Activated naive CD8-positive, alpha-beta T cell treated with anti-CD3 and anti-CD28 coated beads, Interleukin-2, amount 50 U/mL, for 24 hours (primary cell): ENCODE data around the gene CCR5AS.

Source experiments
- ATAC-seq: fragments of 150-1000 bp; cut with Tn5 transposase; one replicate; pipeline ENCODE4 v1.10.0; 2021
- DNase-seq: peaks from one replicate; pipeline ENCODE4 v3.0.0; 2021
- H3K27ac Mint-ChIP-seq: one replicate; pipeline ENCODE4 v1.8.0; 2021; ENCODE audit warnings: mild to moderate bottlenecking, mixed read lengths
- H3K27me3 Mint-ChIP-seq: one replicate; pipeline ENCODE4 v1.8.0; 2021; ENCODE audit warnings: mixed read lengths
- H3K36me3 Mint-ChIP-seq: one replicate; pipeline ENCODE4 v1.8.0; 2021; ENCODE audit warnings: low read depth, mixed read lengths
- H3K4me1 Mint-ChIP-seq: one replicate; pipeline ENCODE4 v1.8.0; 2021; ENCODE audit warnings: mixed read lengths
- H3K4me3 Mint-ChIP-seq: one replicate; pipeline ENCODE4 v1.8.0; 2021; ENCODE audit warnings: mild to moderate bottlenecking, moderate library complexity, mixed read lengths
- H3K9me3 Mint-ChIP-seq: one replicate; pipeline ENCODE4 v1.8.0; 2021; ENCODE audit warnings: mixed read lengths

The CCR5AS gene

GRCh38 chr3:46386205-46386604 is 20.7 kb downstream of the CCR5AS start:
- Mint-ChIP-seq H3K4me3 (no peak overlapping the region), H3K27ac (no peak overlapping the region), H3K36me3 (no peaks in the 10 kb centered on the region), H3K9me3 (no peaks in the 10 kb centered on the region), H3K4me1 (peaks cover 19% of the 10 kb centered on the region), H3K27me3 (peaks cover 5% of the 10 kb centered on the region)
- DNase-seq, result no peak
- peak; percentile 46 for ATAC-seq

- H3K9me3 Mint-ChIP-seq, result no peaks in the 10 kb centered on the region
- DNase-seq (no peak), ATAC-seq (no peak)
- H3K4me1 Mint-ChIP-seq, result peaks cover 30% of the 10 kb centered on the region
- H3K4me3 Mint-ChIP-seq, result no peak overlapping the region
- H3K36me3 Mint-ChIP-seq, result no peaks in the 10 kb centered on the region
- H3K27ac Mint-ChIP-seq, result no peak overlapping the region
- H3K27me3 Mint-ChIP-seq, result peaks cover 5% of the 10 kb centered on the region
Measured at GRCh38 chr3:46383951-46384330, 22.9 kb downstream of the CCR5AS start.

GRCh38 chr3:46383211-46383950 is 23.5 kb downstream of the CCR5AS start:
- no peak for DNase-seq
- H3K36me3 Mint-ChIP-seq, result no peaks in the 10 kb centered on the region
- H3K9me3 Mint-ChIP-seq, result no peaks in the 10 kb centered on the region
- H3K27me3 Mint-ChIP-seq, result peaks cover 5% of the 10 kb centered on the region
- peaks cover 30% of the 10 kb centered on the region for H3K4me1 Mint-ChIP-seq
- H3K4me3 Mint-ChIP-seq, result no peak overlapping the region
- no peak for ATAC-seq
- no peak overlapping the region for H3K27ac Mint-ChIP-seq

- H3K4me1 Mint-ChIP-seq, result peaks cover 32% of the 10 kb centered on the region
Measured at GRCh38 chr3:46381625-46382024, 25.2 kb downstream of the CCR5AS start.

GRCh38 chr3:46380471-46381221 is 26.2 kb downstream of the CCR5AS start:
- H3K36me3 Mint-ChIP-seq, result no peaks in the 10 kb centered on the region
- H3K27me3 Mint-ChIP-seq, result peaks cover 5% of the 10 kb centered on the region
- no peak for DNase-seq
- no peaks in the 10 kb centered on the region for H3K9me3 Mint-ChIP-seq
- no peak for ATAC-seq
- H3K4me1 Mint-ChIP-seq, result peaks cover 28% of the 10 kb centered on the region
- no peak overlapping the region for H3K4me3 Mint-ChIP-seq
- H3K27ac Mint-ChIP-seq, result no peak overlapping the region

More at GRCh38 chr3:46381625-46382024, 25.2 kb downstream of the CCR5AS start:
- H3K27me3 Mint-ChIP-seq, result peaks cover 5% of the 10 kb centered on the region
- H3K27ac Mint-ChIP-seq, result no peak overlapping the region
- no peaks in the 10 kb centered on the region for H3K36me3 Mint-ChIP-seq
- no peaks in the 10 kb centered on the region for H3K9me3 Mint-ChIP-seq
- no peak for ATAC-seq
- no peak for DNase-seq
- H3K4me3 Mint-ChIP-seq, result no peak overlapping the region

- peaks cover 14% of the 10 kb centered on the region for H3K27me3 Mint-ChIP-seq
- no peaks in the 10 kb centered on the region for H3K9me3 Mint-ChIP-seq
- ATAC-seq (peak; percentile 65), DNase-seq (peak; percentile 75)
- no peaks in the 10 kb centered on the region for H3K36me3 Mint-ChIP-seq
- H3K4me1 Mint-ChIP-seq, result peaks cover 32% of the 10 kb centered on the region
- no peak overlapping the region for H3K4me3 Mint-ChIP-seq
- peak overlapping the region; percentile 2 for H3K27ac Mint-ChIP-seq
Measured at GRCh38 chr3:46378426-46378942, 28.4 kb downstream of the CCR5AS start.

- DNase-seq (no peak), ATAC-seq (no peak)
- no peak overlapping the region for H3K4me3 Mint-ChIP-seq
- H3K4me1 Mint-ChIP-seq, result peaks cover 35% of the 10 kb centered on the region
- no peaks in the 10 kb centered on the region for H3K9me3 Mint-ChIP-seq
- no peaks in the 10 kb centered on the region for H3K36me3 Mint-ChIP-seq
- peaks cover 20% of the 10 kb centered on the region for H3K27me3 Mint-ChIP-seq
- H3K27ac Mint-ChIP-seq, result no peak overlapping the region
Measured at GRCh38 chr3:46375814-46376213, 31.1 kb downstream of the CCR5AS start.

GRCh38 chr3:46375218-46375617 is 31.6 kb downstream of the CCR5AS start:
- peaks cover 20% of the 10 kb centered on the region for H3K27me3 Mint-ChIP-seq
- no peak for DNase-seq
- H3K4me3 Mint-ChIP-seq, result no peak overlapping the region
- H3K27ac Mint-ChIP-seq, result no peak overlapping the region
- no peaks in the 10 kb centered on the region for H3K36me3 Mint-ChIP-seq
- H3K9me3 Mint-ChIP-seq, result no peaks in the 10 kb centered on the region
- H3K4me1 Mint-ChIP-seq, result peaks cover 35% of the 10 kb centered on the region
- peak; percentile 25 for ATAC-seq

GRCh38 chr3:46374755-46375154 is 32.1 kb downstream of the CCR5AS start:
- H3K27ac Mint-ChIP-seq, result no peak overlapping the region
- peaks cover 20% of the 10 kb centered on the region for H3K27me3 Mint-ChIP-seq
- no peak for ATAC-seq
- H3K4me1 Mint-ChIP-seq, result peaks cover 38% of the 10 kb centered on the region
- no peaks in the 10 kb centered on the region for H3K9me3 Mint-ChIP-seq
- no peak for DNase-seq
- no peak overlapping the region for H3K4me3 Mint-ChIP-seq
- H3K36me3 Mint-ChIP-seq, result no peaks in the 10 kb centered on the region

GRCh38 chr3:46372492-46373359 is 34.1 kb downstream of the CCR5AS start:
- DNase-seq (no peak), ATAC-seq (no peak)
- Mint-ChIP-seq H3K27ac (no peak overlapping the region), H3K4me1 (peaks cover 53% of the 10 kb centered on the region), H3K4me3 (no peak overlapping the region), H3K36me3 (no peaks in the 10 kb centered on the region), H3K9me3 (no peaks in the 10 kb centered on the region), H3K27me3 (peaks cover 20% of the 10 kb centered on the region)

GRCh38 chr3:46371519-46372340 is 35.1 kb downstream of the CCR5AS start:
- no peak for DNase-seq
- Mint-ChIP-seq H3K9me3 (no peaks in the 10 kb centered on the region), H3K36me3 (no peaks in the 10 kb centered on the region), H3K27me3 (peaks cover 20% of the 10 kb centered on the region), H3K27ac (no peak overlapping the region), H3K4me3 (no peak overlapping the region), H3K4me1 (peaks cover 53% of the 10 kb centered on the region)
- ATAC-seq, result no peak

GRCh38 chr3:46370839-46371518 is 35.9 kb downstream of the CCR5AS start, which contains the start of gene CCR5:
TSS of gene CCR5 (plus strand) at chr3:46370946. CDS start at chr3:46372903, 1,957 bp downstream.
- peaks cover 53% of the 10 kb centered on the region for H3K4me1 Mint-ChIP-seq
- no peaks in the 10 kb centered on the region for H3K36me3 Mint-ChIP-seq
- no peak within 1 kb of the TSS for H3K4me3 Mint-ChIP-seq
- no peak for DNase-seq
- H3K27ac Mint-ChIP-seq, result peak within 1 kb of the TSS; percentile 84
- no peaks in the 10 kb centered on the region for H3K9me3 Mint-ChIP-seq
- H3K27me3 Mint-ChIP-seq, result peaks cover 22% of the 10 kb centered on the region
- peak; percentile 40 for ATAC-seq

- DNase-seq, result peak; percentile 31
- Mint-ChIP-seq H3K4me3 (no peak overlapping the region), H3K36me3 (no peaks in the 10 kb centered on the region), H3K4me1 (peaks cover 43% of the 10 kb centered on the region), H3K9me3 (no peaks in the 10 kb centered on the region), H3K27ac (peak overlapping the region; percentile 84), H3K27me3 (peaks cover 15% of the 10 kb centered on the region)
- ATAC-seq, result peak; percentile 88
Measured at GRCh38 chr3:46369675-46370132, 37.2 kb downstream of the CCR5AS start.
